GM21423 (cell line): ENCODE data around the gene KIF3C.

Experiments used
- ATAC-seq: cut with Tn5 transposase; IDR thresholded peaks from one replicate; pipeline ENCODE4 v1.9.1; 2021; ENCODE audit warnings: mild to moderate bottlenecking, moderate library complexity; ENCODE audit not compliant: unreplicated experiment

KIF3C gene

GRCh38 chr2:25881764-25882163 lies 100.5 kb downstream of the KIF3C start:
- no peak for ATAC-seq

- no peak for ATAC-seq
Measured at GRCh38 chr2:25879133-25879730, 103.1 kb downstream of the KIF3C start.

- peak; percentile 92 for ATAC-seq
Measured at GRCh38 chr2:25878361-25879132, 103.8 kb downstream of the KIF3C start, which contains the start of gene ASXL2. ASXL2 (minus strand) TSS chr2:25878487; CDS start chr2:25878222, 265 bp downstream.

- ATAC-seq: peak; percentile 48
Measured at GRCh38 chr2:25877431-25878360, 104.6 kb downstream of the KIF3C start.
